Panc1 (cell line): ENCODE measurements around the gene BCAS3. TPM values are rescaled to one million over a fixed set of nuclear protein-coding genes. Genes with fewer than 3 reads are reported as not detected.

Experiments
- ATAC-seq: fragments of 200-7000 bp; cut with Tn5 transposase; 2 replicates; pipeline ENCODE4 v1.9.1; 2020; ENCODE audit warnings: mild to moderate bottlenecking, moderate library complexity
- BruUV-seq: library from RNA; stranded (reverse); fragments of 400-500 nt; replicated peaks from 2 replicates; lab custom pipeline; 2021; lab: Mats Ljungman, UMichigan
- CTCF ChIA-PET: fragments of 300-600 bp; sonication (Branson Sonifier 250); formaldehyde crosslinking; loops from one replicate; lab custom pipeline; 2022; ENCODE audit warnings: antibody characterized with exemption; lab: Charles Lee
- POLR2A ChIA-PET: fragments of 300-600 bp; sonication (Branson Sonifier 250); formaldehyde crosslinking; loops from one replicate; lab custom pipeline; 2022; ENCODE audit warnings: antibody characterized with exemption; lab: Charles Lee
- DNase-seq: peaks from one replicate; pipeline ENCODE4 v3.0.0-alpha.2; 2010; ENCODE audit warnings: low read depth, low spot score
- H3K27ac ChIP-seq: 2 replicates; pipeline ENCODE4 v1.5.1; 2011; ENCODE audit warnings: mild to moderate bottlenecking, low read length, inconsistent platforms
- H3K27me3 ChIP-seq: fragments of 200-500 bp; sonication (Bioruptor generic); 2 replicates; pipeline ENCODE4 v1.6.0; 2014; ENCODE audit warnings: low read length, inconsistent platforms; ENCODE audit not compliant: control insufficient read depth, insufficient read depth
- H3K36me3 ChIP-seq: fragments of 200-500 bp; sonication (Bioruptor generic); 2 replicates; pipeline ENCODE4 v1.5.1; 2014; ENCODE audit warnings: inconsistent platforms, mild to moderate bottlenecking, low read length, moderate library complexity; ENCODE audit not compliant: control insufficient read depth, insufficient read depth
- H3K4me1 ChIP-seq: 2 replicates; pipeline ENCODE4 v1.5.1; 2011; ENCODE audit warnings: inconsistent platforms, mild to moderate bottlenecking, low read length, moderate library complexity; ENCODE audit not compliant: control insufficient read depth, insufficient read depth
- H3K4me3 ChIP-seq, 2 experiments: 2 replicates each; pipeline ENCODE4 v1.5.1; 2011 to 2012; ENCODE audit warnings: low read depth in 2 of 2, low read length in 2 of 2, mild to moderate bottlenecking in 2 of 2, inconsistent platforms in 1 of 2, moderate library complexity in 1 of 2
- H3K9me3 ChIP-seq: fragments of 200-500 bp; sonication (Bioruptor generic); 2 replicates; pipeline ENCODE4 v1.5.1; 2014; ENCODE audit warnings: low read depth, mild to moderate bottlenecking, inconsistent platforms, low read length, moderate library complexity; ENCODE audit not compliant: control insufficient read depth, insufficient read depth
- CTCF ChIP-seq: fragments of 450-650 bp; IDR thresholded peaks from 2 replicates; pipeline ENCODE4 v1.5.1; 2017; ENCODE audit warnings: mild to moderate bottlenecking
- POLR2AphosphoS5 ChIP-seq: IDR thresholded peaks from 2 replicates; pipeline ENCODE4 v1.6.1; 2012; ENCODE audit warnings: mild to moderate bottlenecking, low read depth, low read length, moderate library complexity
- REST ChIP-seq, 2 experiments: IDR thresholded peaks; 2 replicates each; pipeline ENCODE4 v1.6.1; 2011 to 2012; ENCODE audit warnings: low read depth in 2 of 2, control low read depth in 1 of 2, low read length in 1 of 2, mild to moderate bottlenecking in 1 of 2, moderate library complexity in 1 of 2; ENCODE audit not compliant: insufficient read depth in 1 of 2
- SIN3A ChIP-seq: IDR thresholded peaks from 2 replicates; pipeline ENCODE4 v1.6.1; 2012; ENCODE audit warnings: low read depth, mild to moderate bottlenecking, low read length, moderate library complexity, borderline replicate concordance; ENCODE audit not compliant: insufficient read depth
- TCF7L2 ChIP-seq: IDR thresholded peaks from 2 replicates; pipeline ENCODE4 v1.6.1; 2011; ENCODE audit warnings: mild to moderate bottlenecking, low read depth, low read length, inconsistent platforms
- in situ Hi-C: cut with HindIII; loops from 2 replicates; pipeline ENCODE4 v1.10.0; 2016; ENCODE audit warnings: low sequenced_read_pairs, low pct_unique_long_range_greater_than_20kb
- intact Hi-C: fragments of 100-400 bp; cut with micrococcal nuclease; formaldehyde crosslinking; loops from one replicate; pipeline ENCODE4 v1.10.0; 2022; ENCODE audit not compliant: unreplicated experiment
- total RNA-seq: library from RNA; stranded (reverse); gene quantifications from one replicate; pipeline ENCODE4 v1.2.1, GENCODE V29; 2021; ENCODE audit not compliant: unreplicated experiment

The BCAS3 gene
- total RNA-seq, 1 experiment from 2014 or later = 9.3 TPM

DNA sequence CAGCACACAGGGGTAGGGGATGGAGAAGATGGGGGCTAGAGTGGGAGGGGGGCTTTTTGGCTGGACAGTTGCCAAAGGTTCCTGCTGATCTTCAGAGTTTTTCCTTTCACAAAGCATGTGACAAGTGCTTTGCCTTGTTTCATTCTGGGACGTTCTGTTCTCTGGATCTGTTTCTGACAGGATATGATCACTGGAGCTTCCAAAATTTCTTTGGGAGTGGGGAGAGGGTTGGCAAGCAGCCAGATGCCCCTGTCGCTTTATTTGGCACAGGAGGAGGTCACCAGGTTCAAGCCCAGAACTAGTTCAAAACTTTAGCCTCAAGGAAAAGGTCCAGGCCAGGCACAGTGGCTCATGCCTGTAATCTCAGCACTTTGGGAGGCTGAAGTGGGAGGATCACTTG lies 653.5 kb downstream of the BCAS3 start:
- ChIA-PET POLR2A (no interaction called here), CTCF (no interaction called here)
- in situ Hi-C loops (no loop called here), intact Hi-C loops (no loop called here)
- Histone ChIP-seq H3K4me3 (no peak overlapping the region), H3K4me1 (peaks cover 8% of the 10 kb centered on the region), H3K27ac (no peak overlapping the region), H3K9me3 (no peaks in the 10 kb centered on the region), H3K36me3 (no peaks in the 10 kb centered on the region), H3K27me3 (no peaks in the 10 kb centered on the region)
- DNase-seq (no peak), ATAC-seq (no peak)
- no TSS peak for BruUV-seq
- TF ChIP-seq REST (IDR thresholded peaks at IDR 0.05; ENCODE audit: insufficient read depth in 1 of 2, low read depth in 2 of 2, low read length in 1 of 2) (no peak), TCF7L2 (no peak), POLR2AphosphoS5 (no peak), SIN3A (no peak), CTCF (no peak)

GRCh38 chr17:61331886-61332285 lies 654.2 kb downstream of the BCAS3 start:
- Histone ChIP-seq H3K36me3 (no peaks in the 10 kb centered on the region), H3K4me1 (peaks cover 13% of the 10 kb centered on the region), H3K27me3 (no peaks in the 10 kb centered on the region), H3K4me3 (no peak overlapping the region), H3K9me3 (no peaks in the 10 kb centered on the region), H3K27ac (no peak overlapping the region)
- in situ Hi-C loops = no loop called here
- intact Hi-C loops = no loop called here
- ATAC-seq (no peak), DNase-seq (no peak)
- no TSS peak for BruUV-seq
- ChIA-PET POLR2A (no interaction called here), CTCF (no interaction called here)
- TF ChIP-seq POLR2AphosphoS5 (no peak), TCF7L2 (no peak), REST (IDR thresholded peaks at IDR 0.05; ENCODE audit: insufficient read depth in 1 of 2, low read depth in 2 of 2, low read length in 1 of 2) (no peak), CTCF (no peak), SIN3A (no peak)
